ENCODE measurements around the gene LAMP2.

Gene LAMP2

GRCh38 chrX:120453985-120454384 lies 15.1 kb downstream of the LAMP2 start:
- DNase-seq, result no peak

- DNase-seq, result no peak
These were observed 17.0 kb downstream of the LAMP2 start for GRCh38 chrX:120452131-120452530.

DNA sequence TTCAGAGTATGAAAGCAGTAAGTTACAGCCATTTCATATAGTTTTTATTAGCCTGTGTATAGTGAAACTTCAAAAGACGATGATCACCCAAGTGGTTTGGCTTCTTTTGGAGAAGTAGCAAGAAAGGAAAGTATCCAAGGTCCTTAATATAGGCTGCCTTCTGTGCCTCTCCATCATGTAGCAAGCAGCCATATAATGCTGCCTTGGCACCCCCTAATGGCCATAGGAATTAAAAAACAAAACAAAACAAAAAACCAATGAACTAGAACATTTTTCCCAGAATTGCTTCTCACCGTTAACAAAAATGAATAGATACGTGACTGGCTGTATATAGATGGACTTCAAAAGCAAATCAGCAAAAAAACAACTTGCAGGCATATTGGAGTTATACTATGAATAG lies 18.9 kb downstream of the LAMP2 start:
- DNase-seq, result no peak

GRCh38 chrX:120446498-120446897 lies 22.6 kb downstream of the LAMP2 start:
- no peak for DNase-seq

DNA sequence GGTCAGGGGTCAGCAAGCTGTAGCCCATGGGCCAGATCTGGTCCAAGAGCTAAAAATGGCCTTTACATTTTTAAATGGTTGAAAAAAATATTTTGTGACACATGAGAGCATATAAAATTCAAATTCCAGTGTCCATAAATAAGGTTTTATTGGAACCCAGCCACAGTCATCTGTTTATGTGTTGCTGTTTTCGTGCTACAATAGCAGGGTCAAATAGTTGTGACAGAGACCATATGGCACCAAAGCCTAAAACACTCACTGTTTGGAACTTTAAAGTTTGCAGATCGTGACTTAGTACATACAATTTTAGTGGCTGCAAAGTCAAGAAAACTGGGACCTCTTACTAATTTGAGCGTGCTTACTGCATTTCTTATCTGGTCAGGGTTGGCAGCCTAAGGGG lies 29.2 kb downstream of the LAMP2 start:
- DNase-seq, result no peak

- no peak for DNase-seq
These were observed 39.1 kb downstream of the LAMP2 start for GRCh38 chrX:120429776-120430540.

GRCh38 chrX:120428309-120428708 lies 40.8 kb downstream of the LAMP2 start:
- DNase-seq, result no peak

DNA sequence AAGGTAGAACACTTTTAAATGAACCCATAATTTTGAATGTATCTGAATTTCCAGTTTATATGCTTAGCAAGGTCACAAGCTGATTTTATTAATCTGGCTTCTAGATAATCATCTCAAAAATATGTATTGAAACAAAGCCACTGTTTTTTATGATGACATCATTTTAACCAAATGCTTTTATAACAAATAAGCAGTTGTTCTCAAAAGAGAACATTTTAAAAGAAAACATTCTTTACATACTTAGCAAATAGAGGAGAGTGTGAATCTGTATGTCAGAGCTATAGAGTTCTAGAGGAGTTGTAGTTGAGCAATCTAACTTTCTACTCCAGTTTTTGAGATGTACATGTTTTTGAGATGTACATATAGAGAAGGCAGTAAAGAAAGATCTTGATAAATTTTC lies 42.5 kb downstream of the LAMP2 start:
- no peak for DNase-seq

DNA sequence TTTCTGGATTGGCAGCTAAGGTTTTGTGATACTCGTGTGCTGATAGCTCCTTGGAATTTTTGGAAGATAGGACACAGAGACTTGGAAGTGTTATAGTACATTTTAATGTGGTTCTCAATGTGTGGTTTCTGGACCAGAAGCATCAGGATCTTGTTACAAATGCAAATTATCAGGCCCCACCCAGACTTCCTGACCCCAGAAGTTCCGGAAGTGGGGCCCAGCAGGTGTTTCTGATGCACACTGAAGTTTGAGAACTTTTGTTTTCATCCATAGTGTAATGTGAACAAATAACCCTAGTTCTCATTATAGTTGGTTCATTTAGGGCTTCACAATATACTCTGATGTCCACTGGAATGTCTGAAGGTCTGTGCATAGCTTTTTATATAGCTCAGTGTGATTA lies 49.6 kb downstream of the LAMP2 start:
- DNase-seq, result no peak

DNA sequence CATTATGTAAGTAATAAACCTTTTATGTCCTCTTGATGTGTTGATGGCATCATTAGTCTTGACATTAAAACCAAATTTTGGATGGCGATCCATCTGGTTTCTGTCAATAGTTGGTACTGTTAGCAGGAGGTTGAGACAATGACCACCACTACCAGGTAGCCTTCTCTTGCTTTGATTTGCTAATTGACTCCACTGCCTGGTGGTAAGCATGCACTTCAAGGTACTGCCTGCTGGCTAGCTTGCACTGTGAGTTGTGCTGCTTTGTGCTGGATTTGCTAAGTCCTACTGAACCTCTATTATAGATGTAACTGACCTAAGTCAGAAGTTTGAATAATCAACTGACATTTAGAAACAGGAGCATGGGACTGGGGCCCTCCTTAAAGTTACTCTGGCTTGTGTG lies 60.9 kb downstream of the LAMP2 start:
- no peak for DNase-seq

- DNase-seq, result no peak
These were observed 62.5 kb downstream of the LAMP2 start for GRCh38 chrX:120406638-120407037.

DNA sequence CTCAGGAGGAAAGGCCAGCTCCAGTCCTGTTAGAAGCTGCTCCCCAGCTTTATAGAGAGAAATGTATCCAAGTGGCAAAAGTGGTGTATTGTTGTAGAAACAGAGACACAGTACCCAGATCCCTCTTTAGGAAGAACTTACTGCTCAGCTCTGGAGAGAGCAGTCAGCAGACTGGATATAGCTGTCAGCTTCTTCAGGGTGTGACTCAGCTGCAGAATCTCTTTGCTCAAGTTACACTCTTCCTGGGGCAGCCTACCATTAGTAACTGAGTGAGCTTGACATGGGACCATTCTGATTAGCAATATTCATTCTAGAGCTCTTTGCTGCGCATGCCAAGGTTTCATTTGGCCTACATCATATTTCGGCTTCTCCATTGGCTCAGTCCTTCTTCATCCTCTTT lies 66.7 kb downstream of the LAMP2 start:
- no peak for DNase-seq

GRCh38 chrX:120401301-120401700 lies 67.8 kb downstream of the LAMP2 start:
- DNase-seq, result no peak

DNA sequence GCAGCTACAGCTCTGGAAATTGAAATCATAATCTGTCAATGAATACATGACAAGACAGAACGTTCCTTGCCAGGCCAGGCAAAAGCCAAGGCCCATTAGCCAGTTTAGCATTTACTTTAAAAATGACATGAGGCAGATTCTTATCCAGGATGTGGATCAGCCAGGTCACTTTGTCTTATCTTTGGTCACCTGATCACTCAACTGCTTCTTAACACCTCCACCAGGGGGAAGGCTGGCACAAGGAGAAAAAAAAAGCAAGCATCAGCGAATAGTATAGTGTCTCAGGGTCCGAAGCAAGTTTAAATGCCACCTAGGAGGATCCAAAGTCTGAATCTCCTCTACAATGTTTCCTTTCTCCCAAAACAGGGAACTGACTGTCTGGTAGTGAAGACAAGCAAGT lies 88.4 kb downstream of the LAMP2 start:
- no peak for DNase-seq

GRCh38 chrX:120379937-120380681 lies 89.0 kb downstream of the LAMP2 start:
- no peak for DNase-seq

- no peak for DNase-seq
These were observed 90.5 kb downstream of the LAMP2 start for GRCh38 chrX:120378570-120378969.

All from stimulated activated CD4-positive, alpha-beta T cell treated with anti-CD3 and anti-CD28 coated beads, Interleukin-4, amount 100 ng/mL, for 4 hours (primary cell).